Suprapubic skin (tissue), 3 donors: ENCODE results near the gene TMEM126B.

Experiments
- CTCF ChIP-seq, 2 donors: fragments of 200-600 bp in 1 of 2; fragments of 450-650 bp in 1 of 2; sonication (generic) in 1 of 2; IDR thresholded peaks; one replicate each; pipeline ENCODE4 v1.5.1; 2016 to 2019; ENCODE audit warnings: antibody characterized with exemption in 2 of 2, mild to moderate bottlenecking in 1 of 2, moderate library complexity in 1 of 2
- POLR2AphosphoS5 ChIP-seq, 3 donors: sonication (generic); formaldehyde crosslinking; IDR thresholded peaks; one replicate each; pipeline ENCODE4 v1.6.1; 2017; ENCODE audit warnings: antibody characterized with exemption in 3 of 3

- TF ChIP-seq POLR2AphosphoS5 (IDR thresholded peaks at IDR 0.05) (no peak), CTCF (IDR thresholded peaks at IDR 0.05) (no peak)
Observed at GRCh38 chr11:85620256-85620655, 8.1 kb upstream of the TMEM126B start.
